Vagina (tissue), 2 donors: ENCODE data around the gene SIGLEC10. TPM values are rescaled to one million over a fixed set of nuclear protein-coding genes. Genes with fewer than 3 reads are reported as not detected.

Experiments used
- DNase-seq, 2 donors: peaks; one replicate each; pipeline ENCODE4 v3.0.0-alpha.2; 2017; ENCODE audit errors: extremely low spot score in 2 of 2
- H3K27ac ChIP-seq: fragments of 200-600 bp; sonication (generic); one replicate; pipeline ENCODE4 v1.5.1; 2019
- H3K27me3 ChIP-seq: fragments of 200-600 bp; sonication (generic); one replicate; pipeline ENCODE4 v1.5.1; 2019
- H3K36me3 ChIP-seq, 2 donors: fragments of 200-600 bp; sonication (generic); one replicate each; pipeline ENCODE4 v1.5.1; 2017 to 2019
- H3K4me1 ChIP-seq: fragments of 200-600 bp; sonication (generic); one replicate; pipeline ENCODE4 v1.5.1; 2019
- H3K4me3 ChIP-seq, 2 donors: fragments of 200-600 bp; sonication (generic); 1 replicate in 1 of 2; 2 replicates in 1 of 2; pipeline ENCODE4 v1.5.1; 2016 to 2019
- H3K9me3 ChIP-seq: fragments of 200-600 bp; sonication (generic); one replicate; pipeline ENCODE4 v1.5.1; 2019
- CTCF ChIP-seq, 3 experiments: fragments of 450-650 bp in 2 of 3; fragments of 200-600 bp in 1 of 3; sonication (generic) in 1 of 3; IDR thresholded peaks; one replicate each; pipeline ENCODE4 v1.5.1; 2017 to 2019; ENCODE audit warnings: antibody characterized with exemption in 3 of 3, mild to moderate bottlenecking in 2 of 3, moderate library complexity in 2 of 3
- POLR2A ChIP-seq, 2 donors: fragments of 450-650 bp; IDR thresholded peaks; one replicate each; pipeline ENCODE4 v1.6.1; 2017; ENCODE audit warnings: antibody characterized with exemption in 2 of 2, mild to moderate bottlenecking in 2 of 2, moderate library complexity in 2 of 2
- POLR2AphosphoS5 ChIP-seq, 2 donors: sonication (generic); formaldehyde crosslinking; IDR thresholded peaks; one replicate each; pipeline ENCODE4 v1.9.0; 2017; ENCODE audit warnings: antibody characterized with exemption in 2 of 2, mild to moderate bottlenecking in 2 of 2, low read depth in 1 of 2; ENCODE audit not compliant: insufficient read depth in 1 of 2
- intact Hi-C: fragments of 100-400 bp; cut with DNase I; formaldehyde crosslinking; loops from one replicate; pipeline ENCODE4 v1.15.1; 2023
- total RNA-seq: library from RNA; depleted of rRNA; stranded (reverse); fragments of >200 nt; gene quantifications from one replicate; pipeline ENCODE4 v1.2.3, GENCODE V29; 2016

SIGLEC10 gene
- total RNA-seq, 1 donor from 2014 or later = 3.7 TPM

GRCh38 chr19:51387924-51388389, 29.5 kb downstream of the SIGLEC10 start, which contains the start of gene LIM2:
TSS of gene LIM2 (minus strand) at chr19:51387974. CDS start at chr19:51387443, 531 bp downstream.
- Histone ChIP-seq H3K27me3 (no peaks in the 10 kb centered on the region), H3K9me3 (no peaks in the 10 kb centered on the region), H3K4me1 (no peaks in the 10 kb centered on the region), H3K27ac (no peak within 1 kb of the TSS), H3K36me3 (no peaks in the 10 kb centered on the region), H3K4me3 (no peak within 1 kb of the TSS)
- TF ChIP-seq POLR2AphosphoS5 (IDR thresholded peaks at IDR 0.05; ENCODE audit: insufficient read depth in 1 of 2, low read depth in 1 of 2) (no peak), POLR2A (IDR thresholded peaks at IDR 0.05) (no peak), CTCF (IDR thresholded peaks at IDR 0.05) (no peak)
- DNase-seq = no peak
- intact Hi-C loops = no loop called here

- Histone ChIP-seq H3K4me3 (no peak overlapping the region), H3K9me3 (no peaks in the 10 kb centered on the region), H3K27me3 (no peaks in the 10 kb centered on the region), H3K36me3 (no peaks in the 10 kb centered on the region), H3K4me1 (no peaks in the 10 kb centered on the region), H3K27ac (no peak overlapping the region)
- intact Hi-C loops = no loop called here
- no peak for TF ChIP-seq POLR2A (IDR thresholded peaks at IDR 0.05)
- no peak for TF ChIP-seq CTCF (IDR thresholded peaks at IDR 0.05)
- TF ChIP-seq POLR2AphosphoS5 (IDR thresholded peaks at IDR 0.05; ENCODE audit: insufficient read depth in 1 of 2, low read depth in 1 of 2) = no peak
- no peak for DNase-seq
These were observed 30.4 kb downstream of the SIGLEC10 start for GRCh38 chr19:51386882-51387520.

- TF ChIP-seq POLR2AphosphoS5 (IDR thresholded peaks at IDR 0.05; ENCODE audit: insufficient read depth in 1 of 2, low read depth in 1 of 2) (no peak), CTCF (IDR thresholded peaks at IDR 0.05) (no peak), POLR2A (IDR thresholded peaks at IDR 0.05) (no peak)
- Histone ChIP-seq H3K27ac (no peak overlapping the region), H3K27me3 (no peaks in the 10 kb centered on the region), H3K4me3 (no peak overlapping the region), H3K4me1 (no peaks in the 10 kb centered on the region), H3K36me3 (no peaks in the 10 kb centered on the region), H3K9me3 (no peaks in the 10 kb centered on the region)
- no peak for DNase-seq
- intact Hi-C loops = no loop called here
These were observed 35.4 kb downstream of the SIGLEC10 start for GRCh38 chr19:51382004-51382403.

GRCh38 chr19:51380379-51380778, 37.1 kb downstream of the SIGLEC10 start:
- intact Hi-C loops = no loop called here
- H3K4me1 ChIP-seq = no peaks in the 10 kb centered on the region
- no peaks in the 10 kb centered on the region for H3K9me3 ChIP-seq
- no peaks in the 10 kb centered on the region for H3K36me3 ChIP-seq
- H3K4me3 ChIP-seq = no peak overlapping the region
- H3K27ac ChIP-seq = no peak overlapping the region
- H3K27me3 ChIP-seq = no peaks in the 10 kb centered on the region
- TF ChIP-seq CTCF (IDR thresholded peaks at IDR 0.05) (no peak), POLR2A (IDR thresholded peaks at IDR 0.05) (no peak), POLR2AphosphoS5 (IDR thresholded peaks at IDR 0.05; ENCODE audit: insufficient read depth in 1 of 2, low read depth in 1 of 2) (no peak)
- DNase-seq = no peak

- intact Hi-C loops = no loop called here
- no peaks in the 10 kb centered on the region for H3K27me3 ChIP-seq
- H3K36me3 ChIP-seq = no peaks in the 10 kb centered on the region
- no peaks in the 10 kb centered on the region for H3K4me1 ChIP-seq
- TF ChIP-seq CTCF (IDR thresholded peaks at IDR 0.05) (no peak), POLR2AphosphoS5 (IDR thresholded peaks at IDR 0.05; ENCODE audit: insufficient read depth in 1 of 2, low read depth in 1 of 2) (no peak), POLR2A (IDR thresholded peaks at IDR 0.05) (no peak)
- H3K27ac ChIP-seq = no peak overlapping the region
- H3K4me3 ChIP-seq = no peak overlapping the region
- no peak for DNase-seq
- no peaks in the 10 kb centered on the region for H3K9me3 ChIP-seq
These were observed 40.0 kb downstream of the SIGLEC10 start for GRCh38 chr19:51377422-51377821.
